OCI-M2 (cell line): ENCODE measurements around the gene F10.

Experiments
- DNase-seq: peaks from one replicate; lab custom pipeline; 2025; ENCODE audit not compliant: unreplicated experiment; lab: John Stamatoyannopoulos, UW

F10 gene

GRCh38 chr13:113115363-113116205 lies 7.0 kb upstream of the F10 start:
- DNase-seq: no peak

- DNase-seq: no peak
Measured at GRCh38 chr13:113116206-113116800, 6.3 kb upstream of the F10 start.

- no peak for DNase-seq
Measured at GRCh38 chr13:113116871-113117271, 5.7 kb upstream of the F10 start.

GRCh38 chr13:113117335-113117872 lies 5.2 kb upstream of the F10 start:
- DNase-seq: no peak

GRCh38 chr13:113117911-113118260 lies 4.7 kb upstream of the F10 start:
- DNase-seq: no peak

GRCh38 chr13:113118261-113119021 lies 4.2 kb upstream of the F10 start:
- no peak for DNase-seq

- no peak for DNase-seq
Measured at GRCh38 chr13:113119166-113119821, 3.3 kb upstream of the F10 start.

- DNase-seq: no peak
Measured at GRCh38 chr13:113119822-113120189, 2.8 kb upstream of the F10 start.

- DNase-seq: no peak
Measured at GRCh38 chr13:113120300-113121182, 2.1 kb upstream of the F10 start.

- no peak for DNase-seq
Measured at GRCh38 chr13:113121183-113121927, 1.2 kb upstream of the F10 start.

GRCh38 chr13:113121928-113122471 lies 599 bp upstream of the F10 start:
- no peak for DNase-seq

GRCh38 chr13:113123226-113124201 lies 915 bp downstream of the F10 start:
- no peak for DNase-seq

GRCh38 chr13:113124211-113124970 lies 1.8 kb downstream of the F10 start:
- no peak for DNase-seq

GRCh38 chr13:113125506-113126264 lies 3.1 kb downstream of the F10 start:
- no peak for DNase-seq

- no peak for DNase-seq
Measured at GRCh38 chr13:113126265-113127150, 3.9 kb downstream of the F10 start.

- DNase-seq: no peak
Measured at GRCh38 chr13:113129480-113129879, 6.9 kb downstream of the F10 start.
